Stomach smooth muscle (tissue), 2 donors: ENCODE results near the gene SMLR1.
"Not testable (repeated sequence)": the region's sequence is repeated elsewhere in the genome, so short reads cannot be mapped to it uniquely, and the experiment has no call there.

Source experiments
- H3K27ac ChIP-seq: one replicate; pipeline ENCODE4 v1.7.0; 2013; ENCODE audit warnings: mild to moderate bottlenecking, low read length, inconsistent platforms
- H3K27me3 ChIP-seq, 2 donors: one replicate each; pipeline ENCODE4 v1.7.0; 2013; ENCODE audit warnings: low read length in 2 of 2; ENCODE audit not compliant: insufficient read depth in 2 of 2, control insufficient read depth in 1 of 2
- H3K36me3 ChIP-seq, 2 donors: one replicate each; pipeline ENCODE4 v1.7.0; 2013; ENCODE audit warnings: low read length in 2 of 2; ENCODE audit not compliant: control insufficient read depth in 2 of 2, insufficient read depth in 2 of 2
- H3K4me1 ChIP-seq: one replicate; pipeline ENCODE4 v1.7.0; 2013; ENCODE audit warnings: low read length; ENCODE audit not compliant: control insufficient read depth, insufficient read depth
- H3K4me3 ChIP-seq, 2 donors: one replicate each; pipeline ENCODE4 v1.7.0; 2013; ENCODE audit warnings: low read length in 2 of 2
- H3K9ac ChIP-seq, 2 donors: one replicate each; pipeline ENCODE4 v1.7.0; 2013; ENCODE audit warnings: low read length in 2 of 2, mild to moderate bottlenecking in 1 of 2
- H3K9me3 ChIP-seq, 2 donors: one replicate each; pipeline ENCODE4 v1.7.0; 2013; ENCODE audit warnings: low read length in 2 of 2; ENCODE audit not compliant: control insufficient read depth in 2 of 2
- donor health status: healthy.
- donor health status: Pancreatic carcinoma.

SMLR1 gene

DNA sequence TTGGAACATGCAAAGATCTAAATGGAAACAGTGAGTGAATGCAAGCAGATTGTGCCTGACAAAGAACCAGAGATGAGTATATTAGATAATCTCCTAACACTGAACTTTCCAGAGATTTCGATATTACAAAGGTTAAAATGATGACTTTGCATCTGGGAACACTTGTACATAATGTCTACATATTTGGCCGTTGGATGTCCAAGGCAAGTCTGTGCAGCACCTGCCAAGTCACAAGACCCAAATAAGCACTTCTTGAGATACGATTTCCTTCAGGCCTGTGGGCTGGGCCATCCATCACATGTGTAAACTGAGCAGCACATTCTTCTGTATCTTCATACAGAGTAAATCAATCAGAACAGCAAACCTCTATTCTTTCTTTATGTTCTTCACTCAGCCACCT is 32.5 kb upstream of the SMLR1 start:
- no peak overlapping the region for H3K4me3 ChIP-seq
- H3K36me3 ChIP-seq, result no peaks in the 10 kb centered on the region
- no peak overlapping the region for H3K9ac ChIP-seq
- peaks cover 0 to 5% of the 10 kb centered on the region in 2 donors for H3K9me3 ChIP-seq
- no peak overlapping the region for H3K27ac ChIP-seq
- no peaks in the 10 kb centered on the region for H3K4me1 ChIP-seq
- no peaks in the 10 kb centered on the region for H3K27me3 ChIP-seq

- H3K4me1 ChIP-seq, result no peaks in the 10 kb centered on the region
- H3K9me3 ChIP-seq, result peaks cover 0 to 5% of the 10 kb centered on the region in 2 donors
- no peak overlapping the region for H3K27ac ChIP-seq
- H3K4me3 ChIP-seq, result no peak overlapping the region
- H3K27me3 ChIP-seq, result no peaks in the 10 kb centered on the region
- H3K9ac ChIP-seq, result no peak overlapping the region
- no peaks in the 10 kb centered on the region for H3K36me3 ChIP-seq
Measured at GRCh38 chr6:130796313-130796905, 30.8 kb upstream of the SMLR1 start.

DNA sequence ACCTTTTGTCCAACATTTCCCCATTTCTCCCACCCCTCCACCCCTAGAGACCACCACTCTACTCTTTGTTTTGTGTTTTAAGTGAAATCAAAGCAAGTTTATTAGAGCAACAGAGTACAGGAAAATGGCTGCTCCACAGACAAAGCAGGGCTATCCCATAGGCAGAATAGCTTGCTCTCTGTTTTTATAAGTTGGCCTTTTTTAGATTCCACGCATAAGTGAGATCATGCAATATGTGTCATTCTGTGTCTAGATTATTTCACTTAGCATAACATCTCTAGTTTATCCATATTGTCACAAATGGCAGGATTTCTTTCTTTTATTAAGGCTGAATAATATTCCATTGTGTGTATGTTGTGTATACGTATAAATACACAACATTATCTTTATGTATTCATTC is 30.1 kb upstream of the SMLR1 start:
- H3K9me3 ChIP-seq, result peaks cover 0 to 5% of the 10 kb centered on the region in 2 donors
- no peaks in the 10 kb centered on the region for H3K27me3 ChIP-seq
- no peak overlapping the region for H3K9ac ChIP-seq
- H3K4me1 ChIP-seq, result no peaks in the 10 kb centered on the region
- no peak overlapping the region for H3K4me3 ChIP-seq
- H3K36me3 ChIP-seq, result no peaks in the 10 kb centered on the region
- no peak overlapping the region for H3K27ac ChIP-seq

DNA sequence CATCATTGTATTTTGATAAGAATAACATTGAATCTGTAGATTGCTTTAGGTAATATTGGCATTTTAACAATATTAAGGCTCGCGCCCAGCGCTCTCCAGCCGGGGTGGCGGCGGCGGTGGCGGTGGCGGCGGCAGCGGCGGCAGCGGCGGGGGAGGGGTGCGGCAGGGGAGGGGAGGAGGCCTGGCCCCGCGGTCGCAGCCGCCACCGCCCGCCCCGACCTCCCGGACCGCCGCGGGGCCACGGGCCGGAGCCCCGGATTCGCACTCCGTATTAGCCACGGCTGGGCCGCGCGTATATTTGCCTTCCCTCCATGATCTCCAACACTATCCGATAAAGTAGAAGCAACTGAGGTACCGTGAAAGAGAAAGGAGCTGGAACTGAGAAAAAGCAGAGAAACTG is 25.8 kb upstream of the SMLR1 start:
- not testable (repeated sequence) for H3K4me1 ChIP-seq, H3K27me3 ChIP-seq, H3K9me3 ChIP-seq, H3K4me3 ChIP-seq, H3K27ac ChIP-seq, H3K36me3 ChIP-seq, H3K9ac ChIP-seq

GRCh38 chr6:130810307-130811030 is 16.7 kb upstream of the SMLR1 start:
- Histone ChIP-seq H3K4me1 (peaks cover 6% of the 10 kb centered on the region), H3K9me3 (no peaks in the 10 kb centered on the region), H3K27ac (no peak overlapping the region), H3K27me3 (no peaks in the 10 kb centered on the region), H3K4me3 (peak overlapping the region in 1 of 2 donors; percentile 22), H3K36me3 (no peaks in the 10 kb centered on the region), H3K9ac (no peak overlapping the region)

DNA sequence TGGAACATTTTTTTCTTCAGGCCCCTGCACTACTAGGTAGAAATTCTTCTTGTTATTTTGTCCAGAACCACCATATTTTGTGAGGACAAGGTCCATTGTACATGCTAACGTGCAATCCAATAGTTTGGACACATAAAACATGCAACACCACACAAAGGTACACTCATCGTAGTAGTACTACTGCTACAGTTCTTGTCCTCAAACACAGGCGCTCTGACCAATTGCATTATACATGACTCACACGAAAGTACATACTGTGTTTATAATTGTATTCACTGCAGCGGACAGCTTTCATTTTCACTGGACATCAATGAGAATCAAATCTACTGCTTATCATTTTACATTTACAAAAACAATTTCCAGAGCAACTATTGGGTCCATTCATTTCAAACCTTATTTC is 15.3 kb upstream of the SMLR1 start:
- H3K9me3 ChIP-seq, result no peaks in the 10 kb centered on the region
- H3K27ac ChIP-seq, result no peak overlapping the region
- no peaks in the 10 kb centered on the region for H3K36me3 ChIP-seq
- H3K4me3 ChIP-seq, result no peak overlapping the region
- peaks cover 6% of the 10 kb centered on the region for H3K4me1 ChIP-seq
- no peak overlapping the region for H3K9ac ChIP-seq
- H3K27me3 ChIP-seq, result no peaks in the 10 kb centered on the region

- no peaks in the 10 kb centered on the region for H3K36me3 ChIP-seq
- H3K4me1 ChIP-seq, result peaks cover 6% of the 10 kb centered on the region
- no peak overlapping the region for H3K9ac ChIP-seq
- no peak overlapping the region for H3K4me3 ChIP-seq
- no peaks in the 10 kb centered on the region for H3K9me3 ChIP-seq
- no peak overlapping the region for H3K27ac ChIP-seq
- no peaks in the 10 kb centered on the region for H3K27me3 ChIP-seq
Measured at GRCh38 chr6:130814506-130814905, 12.7 kb upstream of the SMLR1 start.

DNA sequence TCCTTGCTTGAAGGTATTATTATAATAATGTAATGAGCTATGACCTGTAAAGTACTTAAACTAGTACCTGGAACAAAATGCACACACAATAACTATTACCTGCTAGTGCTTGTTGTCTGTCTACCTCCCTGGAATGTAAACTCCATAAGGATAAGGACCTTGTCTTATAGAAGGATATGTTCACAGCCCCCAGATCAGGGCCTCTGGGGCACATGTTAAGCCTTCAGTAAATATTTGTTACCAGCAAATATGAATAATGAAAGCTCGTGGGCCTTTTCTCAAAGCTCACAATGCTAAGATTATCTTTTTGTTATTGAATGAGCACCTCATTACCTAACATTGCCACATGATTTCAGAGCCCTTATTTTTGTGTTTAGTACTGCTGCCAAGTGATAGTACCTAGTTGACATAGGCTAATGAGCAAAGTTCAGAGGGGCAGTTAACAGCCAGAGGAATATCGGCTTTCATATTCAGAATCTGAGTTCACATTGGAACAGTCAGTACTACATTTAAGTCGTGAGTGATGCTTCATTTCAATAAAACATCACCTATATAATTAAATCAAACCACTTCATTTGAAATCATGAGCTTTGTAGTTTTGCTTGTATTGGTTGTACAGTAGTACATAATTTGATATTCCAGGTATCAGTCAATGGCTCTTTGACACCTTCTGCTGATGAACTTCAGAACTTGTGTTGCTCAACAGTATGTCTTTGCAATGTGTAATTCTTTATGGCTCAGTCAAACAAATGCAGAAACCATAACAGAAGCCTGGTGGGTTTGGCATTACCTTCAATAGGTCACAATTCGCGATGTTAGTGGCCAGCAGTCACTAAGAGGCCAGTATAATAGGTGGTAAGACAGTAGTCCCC is 11.8 kb upstream of the SMLR1 start:
- Histone ChIP-seq H3K4me1 (peaks cover 3% of the 10 kb centered on the region), H3K27me3 (no peaks in the 10 kb centered on the region), H3K9ac (no peak overlapping the region), H3K4me3 (no peak overlapping the region), H3K27ac (no peak overlapping the region), H3K36me3 (no peaks in the 10 kb centered on the region), H3K9me3 (no peaks in the 10 kb centered on the region)

DNA sequence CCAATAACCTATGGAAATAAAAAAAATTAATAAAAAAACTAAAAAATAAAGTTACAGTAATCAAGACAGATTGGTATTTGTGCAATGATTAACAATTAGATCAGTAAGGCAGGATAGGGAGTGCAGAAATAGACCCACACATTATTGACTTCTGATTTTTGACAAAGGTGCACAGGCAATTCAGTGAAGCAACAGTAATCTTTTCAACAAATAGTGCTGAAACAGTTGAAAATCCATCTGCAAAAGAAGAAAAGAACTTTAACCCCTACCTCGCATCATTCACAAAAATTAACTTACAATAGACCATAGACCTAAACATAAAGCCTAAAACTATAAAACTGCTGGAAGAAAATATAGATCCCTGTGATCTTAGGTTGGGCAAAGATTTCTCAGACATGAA is 4.5 kb upstream of the SMLR1 start:
- H3K9me3 ChIP-seq, result no peaks in the 10 kb centered on the region
- no peak overlapping the region for H3K4me3 ChIP-seq
- no peak overlapping the region for H3K27ac ChIP-seq
- no peaks in the 10 kb centered on the region for H3K4me1 ChIP-seq
- no peaks in the 10 kb centered on the region for H3K27me3 ChIP-seq
- H3K9ac ChIP-seq, result no peak overlapping the region
- H3K36me3 ChIP-seq, result no peaks in the 10 kb centered on the region

- Histone ChIP-seq H3K9ac (no peak overlapping the region), H3K27ac (no peak overlapping the region), H3K9me3 (no peaks in the 10 kb centered on the region), H3K27me3 (no peaks in the 10 kb centered on the region), H3K4me1 (no peaks in the 10 kb centered on the region), H3K4me3 (no peak overlapping the region), H3K36me3 (peaks cover 0 to 2% of the 10 kb centered on the region in 2 donors)
Measured at GRCh38 chr6:130824978-130825694, 2.1 kb upstream of the SMLR1 start.
